Right lung (tissue), 5 donors: ENCODE results near the gene TRIM2. TPM values are rescaled to one million over a fixed set of nuclear protein-coding genes. Genes with fewer than 3 reads are reported as not detected.
A peak's percentile ranks its signal among the peaks of the same experiment; 100 is the strongest.

Experiments used
- DNase-seq, 2 donors: peaks; one replicate each; pipeline ENCODE4 v3.0.0-alpha.2; 2013
- polyA plus RNA-seq, 5 donors: library from polyadenylated mRNA; unstranded; fragments of 120-200 nt; gene quantifications; one replicate each; pipeline versions ENCODE4 v1.2.1 to v1.2.3, GENCODE V29; 2013; ENCODE audit warnings: inconsistent platforms in 1 of 5, low replicate concordance in 1 of 5; ENCODE audit not compliant: insufficient read length in 5 of 5, insufficient read depth in 1 of 5

TRIM2 gene
- polyA plus RNA-seq, 5 donors: 47.8 to 88.1 (median 80.0) TPM

- DNase-seq: peak; percentile 73 to 78
Observed at GRCh38 chr4:153221783-153222706, 17.8 kb downstream of the TRIM2 start.

GRCh38 chr4:153222707-153223426 is 18.6 kb downstream of the TRIM2 start:
- peak in 1 of 2 donors; percentile 68 for DNase-seq

- DNase-seq: no peak
Observed at GRCh38 chr4:153223427-153223801, 19.2 kb downstream of the TRIM2 start.

- no peak for DNase-seq
Observed at GRCh38 chr4:153223930-153224329, 19.7 kb downstream of the TRIM2 start.

GRCh38 chr4:153224474-153224873 is 20.2 kb downstream of the TRIM2 start:
- no peak for DNase-seq

- no peak for DNase-seq
Observed at GRCh38 chr4:153227469-153228075, 23.3 kb downstream of the TRIM2 start.

GRCh38 chr4:153228512-153229140 is 24.4 kb downstream of the TRIM2 start:
- DNase-seq: no peak

GRCh38 chr4:153229545-153229944 is 25.3 kb downstream of the TRIM2 start:
- no peak for DNase-seq

- DNase-seq: no peak
Observed at GRCh38 chr4:153232768-153233167, 28.5 kb downstream of the TRIM2 start.

GRCh38 chr4:153233761-153234371 is 29.6 kb downstream of the TRIM2 start:
- DNase-seq: peak in 1 of 2 donors; percentile 45

GRCh38 chr4:153234885-153235284 is 30.6 kb downstream of the TRIM2 start:
- no peak for DNase-seq

- no peak for DNase-seq
Observed at GRCh38 chr4:153238135-153238919, 34.1 kb downstream of the TRIM2 start.

- no peak for DNase-seq
Observed at GRCh38 chr4:153239409-153239808, 35.2 kb downstream of the TRIM2 start.

- DNase-seq: no peak
Observed at GRCh38 chr4:153241295-153241694, 37.1 kb downstream of the TRIM2 start.

GRCh38 chr4:153241970-153242838 is 38.0 kb downstream of the TRIM2 start:
- DNase-seq: no peak

- no peak for DNase-seq
Observed at GRCh38 chr4:153242839-153243324, 38.6 kb downstream of the TRIM2 start.

GRCh38 chr4:153243468-153243867 is 39.2 kb downstream of the TRIM2 start:
- no peak for DNase-seq

- DNase-seq: no peak
Observed at GRCh38 chr4:153244969-153245368, 40.7 kb downstream of the TRIM2 start.

GRCh38 chr4:153245775-153246174 is 41.5 kb downstream of the TRIM2 start:
- DNase-seq: no peak
